ENCODE results near the gene CMPK1. TPM values are rescaled to one million over a fixed set of nuclear protein-coding genes. Genes with fewer than 3 reads are reported as not detected.

The CMPK1 gene
- total and polyA plus RNA-seq, 2 of the 8 experiments (the other 6 are each of a cell fraction or from before 2014, with no cell fraction given): 6.0 to 36.9 TPM

DNA sequence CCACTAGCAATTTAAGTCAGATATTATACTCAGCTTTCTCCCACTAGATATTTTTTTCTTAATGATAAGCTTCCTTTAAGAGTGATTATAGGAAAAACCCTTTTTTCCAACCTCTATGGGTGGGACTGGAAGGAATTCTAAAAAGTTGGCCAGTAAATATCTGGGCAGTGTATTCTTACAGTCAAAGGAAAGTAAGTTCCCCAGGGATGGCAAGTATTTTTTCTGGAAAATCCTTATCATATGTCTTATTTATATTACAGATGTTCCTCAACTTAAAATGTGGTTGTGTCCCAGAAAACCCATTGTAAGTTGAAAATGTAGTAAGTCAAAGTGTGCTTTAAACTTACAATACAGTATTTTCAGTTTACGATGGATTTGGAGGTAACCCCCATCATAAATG, 29.2 kb downstream of the CMPK1 start:
- Histone ChIP-seq H3K14ac (ENCODE audit: insufficient read length) (no peak overlapping the region), H3K9me3 (ENCODE audit: insufficient read depth in 2 of 2, low read depth in 1 of 2, low read length in 1 of 2) (no peaks in the 10 kb centered on the region), H2BK120ac (replicated peaks; ENCODE audit: low read depth, low read length) (no peak overlapping the region), H3K23me2 (ENCODE audit: low read depth, low read length) (no peaks in the 10 kb centered on the region), H2BK15ac (ENCODE audit: low read length) (no peak overlapping the region), H3K27ac (ENCODE audit: low read depth, low read length) (no peak overlapping the region), H4K20me1 (replicated peaks in 1 of 2; ENCODE audit: control insufficient read depth in 1 of 2, insufficient read depth in 2 of 2, low read length in 2 of 2) (no peaks in the 10 kb centered on the region), H3K4me1 (replicated peaks in 1 of 4; ENCODE audit: control insufficient read depth in 3 of 4, insufficient read depth in 4 of 4, low read length in 3 of 4) (no peaks in the 10 kb centered on the region), H4K91ac (replicated peaks; ENCODE audit: insufficient read length, low read length) (no peak overlapping the region), H4K5ac (ENCODE audit: insufficient read length, low read depth, low read length) (no peak overlapping the region), H3K56ac (replicated peaks; ENCODE audit: insufficient read length, low read depth, low read length) (no peak overlapping the region), H2BK12ac (ENCODE audit: low read depth, low read length) (no peak overlapping the region), H3K18ac (ENCODE audit: extremely low read depth, low read length) (no peak overlapping the region), H2BK5ac (ENCODE audit: low read depth, low read length) (no peak overlapping the region), H3K4ac (replicated peaks; ENCODE audit: insufficient read length, low read depth, low read length) (no peak overlapping the region), H3K4me3 (ENCODE audit: extremely low read depth in 1 of 4, insufficient read depth in 2 of 4, low read depth in 3 of 4, low read length in 4 of 4) (no peak overlapping the region), H3K27me3 (replicated peaks in 1 of 4; ENCODE audit: control insufficient read depth in 3 of 4, extremely low read depth in 1 of 4, insufficient read depth in 3 of 4, low read length in 3 of 4) (no peaks in the 10 kb centered on the region), H3K36me3 (ENCODE audit: control insufficient read depth in 2 of 4, insufficient read depth in 4 of 4, low read length in 3 of 4) (no peaks in the 10 kb centered on the region), H3K79me2 (ENCODE audit: control insufficient read depth in 1 of 2, insufficient read depth in 2 of 2, low read length in 2 of 2) (no peaks in the 10 kb centered on the region), H3K9ac (replicated peaks in 1 of 4; ENCODE audit: extremely low read depth in 1 of 4, low read depth in 3 of 4, low read length in 3 of 4) (no peak overlapping the region), H2BK20ac (ENCODE audit: low read length) (no peak overlapping the region), H3K79me1 (ENCODE audit: low read depth, low read length) (0 out of 2 replicates have a peak, but pooled peaks cover 3% of the 10 kb centered on the region), H3K4me2 (ENCODE audit: insufficient read depth in 1 of 2, low read depth in 2 of 2, low read length in 2 of 2) (no peak overlapping the region), H3K23ac (ENCODE audit: insufficient read length) (no peak overlapping the region), H4K8ac (ENCODE audit: extremely low read depth, insufficient read depth, low read length) (no peak overlapping the region), H2AK5ac (ENCODE audit: low read depth, low read length) (no peak overlapping the region), H2AFZ (ENCODE audit: low read length) (no peak overlapping the region)
- POLR2A ChIA-PET (ENCODE audit: partially characterized antibody): interaction anchor here (0.6 to 1.1 kb wide), 2 partner anchors 11 to 24 kb away, joined by 3 to 5 read pairs; no protein-coding TSS in a partner anchor
- CTCF ChIA-PET (ENCODE audit: partially characterized antibody): interaction anchor here (1.0 kb wide), 1 partner anchor 24 kb away, joined by 4 read pairs; no protein-coding TSS in a partner anchor
- FAIRE-seq (no peak), DNase-seq (ENCODE audit: low read depth in 1 of 2, low spot score in 2 of 2) (no peak)
- 92% methylated on average over 1 of the region's 1 CpG; no CpG with 5 or more reads in 1 of the 2 experiments for WGBS, 2 experiments (ENCODE audit: extremely low coverage in 1 of 2, insufficient coverage in 1 of 2, insufficient read length in 1 of 2, insufficient replicate concordance in 2 of 2, low coverage in 1 of 2, low lambda C conversion rate in 2 of 2, missing lambda C conversion rate in 1 of 2)
- TF ChIP-seq ASH2L (IDR thresholded peaks at IDR 0.05; ENCODE audit: low read length): no peak
- TF ChIP-seq CTBP2 (IDR thresholded peaks at IDR 0.05; ENCODE audit: borderline replicate concordance, insufficient read depth, insufficient read length, low read length): no peak
- no peak for TF ChIP-seq SP4 (IDR thresholded peaks at IDR 0.05; ENCODE audit: low read length)
- no peak for TF ChIP-seq EP300 (IDR thresholded peaks at IDR 0.05; ENCODE audit: borderline replicate concordance in 1 of 2, low read depth in 2 of 2, low read length in 2 of 2)
- no peak for TF ChIP-seq POU5F1 (IDR thresholded peaks at IDR 0.05; ENCODE audit: low read depth, low read length)
- no peak for TF ChIP-seq SIRT6 (IDR thresholded peaks at IDR 0.05; ENCODE audit: low read length)
- TF ChIP-seq CBX8 (IDR thresholded peaks at IDR 0.05; ENCODE audit: borderline replicate concordance, low read depth, low read length): no peak
- TF ChIP-seq CEBPB (IDR thresholded peaks at IDR 0.05; ENCODE audit: low read depth, low read length): no peak
- no peak for TF ChIP-seq RAD21 (IDR thresholded peaks at IDR 0.05 in 1 of 2, conservative IDR thresholded peaks at IDR 0.05 in 1 of 2; ENCODE audit: low read depth in 2 of 2, low read length in 2 of 2)
- no peak for TF ChIP-seq JUN (IDR thresholded peaks at IDR 0.05; ENCODE audit: low read depth, low read length)
- no peak for TF ChIP-seq BRCA1 (IDR thresholded peaks at IDR 0.05; ENCODE audit: low read depth, low read length)
- TF ChIP-seq HDAC6 (IDR thresholded peaks at IDR 0.05; ENCODE audit: low read depth, low read length): no peak
- no peak for TF ChIP-seq TEAD4 (IDR thresholded peaks at IDR 0.05; ENCODE audit: low read depth, low read length)
